Measurements from ENCODE around the gene MAD2L1BP. TPM values are rescaled to one million over a fixed set of nuclear protein-coding genes. Genes with fewer than 3 reads are reported as not detected.

Gene MAD2L1BP
- total RNA-seq, 1 experiment from 2014 or later = 23.0 TPM

- DNase-seq (ENCODE audit: low spot score) = no peak
Observed at GRCh38 chr6:43683708-43684455, 48.2 kb downstream of the MAD2L1BP start.

- DNase-seq (ENCODE audit: low spot score) = no peak
Observed at GRCh38 chr6:43687079-43687436, 51.4 kb downstream of the MAD2L1BP start.

- peak; percentile 57 for DNase-seq (ENCODE audit: low spot score)
Observed at GRCh38 chr6:43687437-43688347, 52.1 kb downstream of the MAD2L1BP start, which contains the start of gene MRPS18A. MRPS18A (minus strand) TSS chr6:43687791; CDS start chr6:43687779, 12 bp downstream.

GRCh38 chr6:43689421-43689820, 53.8 kb downstream of the MAD2L1BP start:
- no peak for DNase-seq (ENCODE audit: low spot score)

Other genes starting within 250 kb of the MAD2L1BP start
- gene ABCC10, start 208.3 kb upstream of the MAD2L1BP start, total RNA-seq (2014; rRNA removed; shearing (Covaris generic)) = 11.1 and 13.9 TPM in 2 replicates
- gene DLK2, start 180.3 kb upstream of the MAD2L1BP start, total RNA-seq (2014; rRNA removed; shearing (Covaris generic)) = 0.81 and 3.0 TPM in 2 replicates
- 10.9 and 14.3 TPM in 2 replicates for gene TJAP1, start 158.3 kb upstream of the MAD2L1BP start, total RNA-seq (2014; rRNA removed; shearing (Covaris generic))
- gene LRRC73, start 125.5 kb upstream of the MAD2L1BP start, total RNA-seq (2014; rRNA removed; shearing (Covaris generic)) = 1.2 and 2.3 TPM in 2 replicates
- 122 and 155 TPM in 2 replicates for gene YIPF3, start 118.9 kb upstream of the MAD2L1BP start, total RNA-seq (2014; rRNA removed; shearing (Covaris generic))
- 46.0 and 50.1 TPM in 2 replicates for gene POLR1C, start 118.8 kb upstream of the MAD2L1BP start, total RNA-seq (2014; rRNA removed; shearing (Covaris generic))
- gene XPO5, start 59.8 kb upstream of the MAD2L1BP start, total RNA-seq (2014; rRNA removed; shearing (Covaris generic)) = 49.0 and 50.1 TPM in 2 replicates
- gene POLH, start 59.7 kb upstream of the MAD2L1BP start, total RNA-seq (2014; rRNA removed; shearing (Covaris generic)) = 28.2 and 41.7 TPM in 2 replicates
- gene GTPBP2, start 6.6 kb upstream of the MAD2L1BP start, total RNA-seq (2014; rRNA removed; shearing (Covaris generic)) = 25.3 and 40.4 TPM in 2 replicates
- not detected in 2 replicates for gene RSPH9, start 9.2 kb downstream of the MAD2L1BP start, total RNA-seq (2014; rRNA removed; shearing (Covaris generic))
- gene MRPS18A, start 52.0 kb downstream of the MAD2L1BP start, total RNA-seq (2014; rRNA removed; shearing (Covaris generic)) = 84.5 and 93.4 TPM in 2 replicates
- gene VEGFA, start 134.4 kb downstream of the MAD2L1BP start, total RNA-seq (2014; rRNA removed; shearing (Covaris generic)) = 29.0 and 35.2 TPM in 2 replicates